Fibroblast of lung (primary cell): ENCODE data around the gene CDIP1. TPM values are rescaled to one million over a fixed set of nuclear protein-coding genes. Genes with fewer than 3 reads are reported as not detected.

Source experiments
- DNase-seq, 2 donors: peaks; one replicate each; pipeline versions ENCODE4 v3.0.0 to v3.0.0-alpha.2; 2010; ENCODE audit warnings: low read depth in 2 of 2
- H2AFZ ChIP-seq: 2 replicates; pipeline ENCODE4 v1.5.1; 2012; ENCODE audit warnings: low read length, control low read depth, inconsistent platforms
- H3K27ac ChIP-seq: 2 replicates; pipeline ENCODE4 v1.5.1; 2011; ENCODE audit warnings: low read length, control low read depth; ENCODE audit not compliant: insufficient read depth
- H3K27me3 ChIP-seq: 2 replicates; pipeline ENCODE4 v1.5.1; 2011; ENCODE audit warnings: mild to moderate bottlenecking, low read length; ENCODE audit not compliant: control insufficient read depth, insufficient read depth
- H3K36me3 ChIP-seq: 2 replicates; pipeline ENCODE4 v1.5.1; 2011; ENCODE audit warnings: low read length; ENCODE audit not compliant: control insufficient read depth, insufficient read depth
- H3K4me1 ChIP-seq: 2 replicates; pipeline ENCODE4 v1.5.1; 2011; ENCODE audit warnings: low read length; ENCODE audit not compliant: control insufficient read depth, insufficient read depth; ENCODE audit errors: extremely low read depth
- H3K4me2 ChIP-seq: 2 replicates; pipeline ENCODE4 v1.5.1; 2011; ENCODE audit warnings: low read length, control low read depth; ENCODE audit not compliant: insufficient read depth; ENCODE audit errors: extremely low read depth
- H3K4me3 ChIP-seq, 4 experiments: fragments of 200-600 bp in 1 of 4; sonication (generic) in 1 of 4; replicated peaks in 1 of 4; 2 replicates each; pipeline ENCODE4 v1.5.1; 2011 to 2016; ENCODE audit warnings: low read length in 4 of 4, low read depth in 3 of 4, mild to moderate bottlenecking in 3 of 4, control low read depth in 2 of 4, inconsistent platforms in 1 of 4, mixed read lengths in 1 of 4; ENCODE audit not compliant: insufficient read depth in 1 of 4; ENCODE audit errors: control extremely low read depth in 1 of 4
- H3K79me2 ChIP-seq: 2 replicates; pipeline ENCODE4 v1.5.1; 2012; ENCODE audit warnings: mild to moderate bottlenecking, low read length, inconsistent platforms; ENCODE audit not compliant: control insufficient read depth, insufficient read depth
- H3K9ac ChIP-seq: 2 replicates; pipeline ENCODE4 v1.5.1; 2011; ENCODE audit warnings: mild to moderate bottlenecking, low read length, control low read depth; ENCODE audit not compliant: insufficient read depth
- H3K9me3 ChIP-seq: 2 replicates; pipeline ENCODE4 v1.5.1; 2012; ENCODE audit warnings: low read depth, low read length; ENCODE audit not compliant: control insufficient read depth, insufficient read depth
- H4K20me1 ChIP-seq: 2 replicates; pipeline ENCODE4 v1.5.1; 2011; ENCODE audit warnings: low read length; ENCODE audit not compliant: control insufficient read depth, insufficient read depth; ENCODE audit errors: extremely low read depth
- CTCF ChIP-seq, 2 donors: IDR thresholded peaks in 1 of 2; conservative IDR thresholded peaks in 1 of 2; 1 replicate in 1 of 2; 2 replicates in 1 of 2; pipeline ENCODE4 v1.5.1; 2011 to 2012; ENCODE audit warnings: low read length in 2 of 2, control low read depth in 1 of 2, inconsistent platforms in 1 of 2, low read depth in 1 of 2, mild to moderate bottlenecking in 1 of 2
- EZH2 ChIP-seq: IDR thresholded peaks from 2 replicates; pipeline ENCODE4 v1.5.1; 2012; ENCODE audit warnings: low read length, control low read depth, mild to moderate bottlenecking; ENCODE audit errors: missing control alignments
- polyA plus RNA-seq, 2 donors: library from polyadenylated mRNA; depleted of rRNA in 1 of 2; stranded (reverse) in 1 of 2; unstranded in 1 of 2; fragments of >200 nt; gene quantifications; 2 replicates each; pipeline ENCODE4 v1.2.1, GENCODE V29; 2011 to 2012; ENCODE audit warnings: missing spikeins in 1 of 2
- total RNA-seq: library from RNA; depleted of rRNA; stranded (reverse); fragments of >200 nt; gene quantifications from 2 replicates; pipeline ENCODE4 v1.2.1, GENCODE V29; 2014

Gene CDIP1
- total and polyA plus RNA-seq, 2 donors (not counting 1 experiment from before 2014, with no cell fraction given), result 6.3 to 12.2 TPM

GRCh38 chr16:4510131-4510530 is 28.4 kb downstream of the CDIP1 start:
- no peak overlapping the region for H3K9ac ChIP-seq
- H3K36me3 ChIP-seq, result peaks cover 26% of the 10 kb centered on the region
- H3K4me3 ChIP-seq, result no peak overlapping the region
- no peaks in the 10 kb centered on the region for H3K4me1 ChIP-seq
- H3K4me2 ChIP-seq, result no peak overlapping the region
- no peak for DNase-seq
- H4K20me1 ChIP-seq, result no peaks in the 10 kb centered on the region
- H3K9me3 ChIP-seq, result no peaks in the 10 kb centered on the region
- no peak overlapping the region for H3K27ac ChIP-seq
- H2AFZ ChIP-seq, result no peak overlapping the region
- no peaks in the 10 kb centered on the region for H3K27me3 ChIP-seq
- no peak for TF ChIP-seq EZH2
- TF ChIP-seq CTCF (conservative IDR thresholded peaks at IDR 0.05 in 1 of 2, IDR thresholded peaks at IDR 0.05 in 1 of 2; ENCODE audit: low read depth in 1 of 2, low read length in 2 of 2), result no peak
- no peaks in the 10 kb centered on the region for H3K79me2 ChIP-seq

DNA sequence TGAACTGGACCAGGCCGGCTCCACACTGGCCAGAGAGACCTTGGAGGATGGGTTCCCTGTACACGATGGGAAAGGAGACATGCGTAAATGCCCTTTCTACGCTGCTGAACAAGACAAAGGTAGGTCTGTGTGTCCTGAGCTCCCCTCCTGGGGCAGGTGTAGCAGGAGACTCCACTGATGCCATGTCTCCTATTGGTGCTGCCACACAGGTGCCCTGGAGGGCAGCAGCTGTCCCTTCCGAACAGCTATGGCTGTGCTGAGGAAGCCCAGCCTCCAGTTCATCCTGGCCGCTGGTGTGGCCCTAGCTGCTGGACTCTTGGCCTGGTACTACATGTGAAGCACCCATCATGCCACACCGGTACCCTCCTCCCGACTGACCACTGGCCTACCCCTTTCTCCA is 29.2 kb downstream of the CDIP1 start:
- no peaks in the 10 kb centered on the region for H3K9me3 ChIP-seq
- no peak for DNase-seq
- H3K4me2 ChIP-seq, result no peak overlapping the region
- no peaks in the 10 kb centered on the region for H3K27me3 ChIP-seq
- no peak overlapping the region for H2AFZ ChIP-seq
- no peak overlapping the region for H3K27ac ChIP-seq
- H3K36me3 ChIP-seq, result peaks cover 26% of the 10 kb centered on the region
- H3K9ac ChIP-seq, result no peak overlapping the region
- no peak overlapping the region for H3K4me3 ChIP-seq
- H3K4me1 ChIP-seq, result no peaks in the 10 kb centered on the region
- H3K79me2 ChIP-seq, result no peaks in the 10 kb centered on the region
- H4K20me1 ChIP-seq, result no peaks in the 10 kb centered on the region
- TF ChIP-seq CTCF (conservative IDR thresholded peaks at IDR 0.05 in 1 of 2, IDR thresholded peaks at IDR 0.05 in 1 of 2; ENCODE audit: low read depth in 1 of 2, low read length in 2 of 2) (no peak), EZH2 (no peak)

DNA sequence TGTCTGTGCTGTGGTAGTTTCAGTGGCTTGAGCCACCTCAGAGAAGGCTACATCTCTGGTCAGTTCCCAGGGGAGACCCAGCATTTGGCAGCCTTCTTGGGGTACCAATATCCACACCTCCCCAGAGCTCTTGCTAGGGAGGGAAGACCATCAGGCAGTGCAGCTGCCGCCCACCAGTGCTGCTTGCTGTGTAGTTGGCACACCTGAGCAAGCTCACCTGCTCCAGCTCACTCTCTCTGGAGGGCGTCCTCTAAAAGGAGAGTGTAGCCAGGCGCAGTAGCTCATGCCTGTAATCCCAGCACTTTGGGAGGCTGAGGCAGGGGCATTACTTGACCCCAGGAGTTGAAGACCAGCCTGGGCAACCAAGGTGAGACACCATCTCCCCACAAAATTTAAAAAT is 29.8 kb downstream of the CDIP1 start:
- Histone ChIP-seq H3K4me2 (no peak overlapping the region), H3K79me2 (peaks cover 3% of the 10 kb centered on the region), H3K9ac (no peak overlapping the region), H2AFZ (no peak overlapping the region), H3K4me3 (no peak overlapping the region), H4K20me1 (no peaks in the 10 kb centered on the region), H3K27ac (no peak overlapping the region), H3K9me3 (no peaks in the 10 kb centered on the region), H3K36me3 (peaks cover 24% of the 10 kb centered on the region), H3K4me1 (no peaks in the 10 kb centered on the region), H3K27me3 (no peaks in the 10 kb centered on the region)
- TF ChIP-seq EZH2 (no peak), CTCF (conservative IDR thresholded peaks at IDR 0.05 in 1 of 2, IDR thresholded peaks at IDR 0.05 in 1 of 2; ENCODE audit: low read depth in 1 of 2, low read length in 2 of 2) (no peak)
- no peak for DNase-seq
